HFF-Myc (cell line): ENCODE measurements around the gene ARID4B.
"Not testable (repeated sequence)": the region's sequence is repeated elsewhere in the genome, so short reads cannot be mapped to it uniquely, and the experiment has no call there.

ENCODE experiments used
- DNase-seq: peaks from one replicate; pipeline ENCODE4 v3.0.0-alpha.2; 2011; ENCODE audit warnings: low read depth; ENCODE audit errors: extremely low read depth
- H3K4me3 ChIP-seq: replicated peaks from 2 replicates; pipeline ENCODE4 v1.5.1; 2011; ENCODE audit warnings: low read depth, mild to moderate bottlenecking, control low read depth, low read length
- CTCF ChIP-seq: IDR thresholded peaks from 2 replicates; pipeline ENCODE4 v1.5.1; 2012; ENCODE audit warnings: mild to moderate bottlenecking, low read depth, low read length, control low read depth; ENCODE audit errors: missing control alignments

Gene ARID4B

GRCh38 chr1:235278915-235279292 is 49.1 kb downstream of the ARID4B start:
- TF ChIP-seq CTCF, result no peak
- H3K4me3 ChIP-seq, result no peak overlapping the region
- no peak for DNase-seq

GRCh38 chr1:235278233-235278914 is 49.6 kb downstream of the ARID4B start:
- DNase-seq, result no peak
- H3K4me3 ChIP-seq, result no peak overlapping the region
- no peak for TF ChIP-seq CTCF

GRCh38 chr1:235277709-235278108 is 50.3 kb downstream of the ARID4B start:
- no peak for DNase-seq

GRCh38 chr1:235275836-235276235 is 52.1 kb downstream of the ARID4B start:
- H3K4me3 ChIP-seq, result no peak overlapping the region
- no peak for TF ChIP-seq CTCF

More at GRCh38 chr1:235277709-235278108, 50.3 kb downstream of the ARID4B start:
- TF ChIP-seq CTCF, result no peak
- no peak overlapping the region for H3K4me3 ChIP-seq

GRCh38 chr1:235275223-235275622 is 52.8 kb downstream of the ARID4B start:
- no peak overlapping the region for H3K4me3 ChIP-seq

More at GRCh38 chr1:235275836-235276235, 52.1 kb downstream of the ARID4B start:
- no peak for DNase-seq

GRCh38 chr1:235272851-235273250 is 55.1 kb downstream of the ARID4B start:
- no peak for DNase-seq
- H3K4me3 ChIP-seq, result no peak overlapping the region
- no peak for TF ChIP-seq CTCF

More at GRCh38 chr1:235275223-235275622, 52.8 kb downstream of the ARID4B start:
- no peak for TF ChIP-seq CTCF
- DNase-seq, result no peak

- DNase-seq, result peak; percentile 5
- TF ChIP-seq CTCF, result no peak
- no peak overlapping the region for H3K4me3 ChIP-seq
These were observed 57.4 kb downstream of the ARID4B start for GRCh38 chr1:235270625-235271024.

GRCh38 chr1:235269990-235270389 is 58.0 kb downstream of the ARID4B start:
- not testable (repeated sequence) for DNase-seq

More at GRCh38 chr1:235269990-235270389, 58.0 kb downstream of the ARID4B start:
- not testable (repeated sequence) for H3K4me3 ChIP-seq
